Measurements from ENCODE around the gene MYBPC1.
"Not testable (repeated sequence)": the region's sequence is repeated elsewhere in the genome, so short reads cannot be mapped to it uniquely, and the experiment has no call there.

Gene MYBPC1

GRCh38 chr12:101696251-101697196, 101.8 kb downstream of the MYBPC1 start:
- DNase-seq, result peak; percentile 15

GRCh38 chr12:101697197-101697929, 102.6 kb downstream of the MYBPC1 start, which contains the start of gene CHPT1:
Gene CHPT1 (plus strand): TSS chr12:101697640. CDS start chr12:101697862, 222 bp downstream.
- DNase-seq, result peak; percentile 60

DNA sequence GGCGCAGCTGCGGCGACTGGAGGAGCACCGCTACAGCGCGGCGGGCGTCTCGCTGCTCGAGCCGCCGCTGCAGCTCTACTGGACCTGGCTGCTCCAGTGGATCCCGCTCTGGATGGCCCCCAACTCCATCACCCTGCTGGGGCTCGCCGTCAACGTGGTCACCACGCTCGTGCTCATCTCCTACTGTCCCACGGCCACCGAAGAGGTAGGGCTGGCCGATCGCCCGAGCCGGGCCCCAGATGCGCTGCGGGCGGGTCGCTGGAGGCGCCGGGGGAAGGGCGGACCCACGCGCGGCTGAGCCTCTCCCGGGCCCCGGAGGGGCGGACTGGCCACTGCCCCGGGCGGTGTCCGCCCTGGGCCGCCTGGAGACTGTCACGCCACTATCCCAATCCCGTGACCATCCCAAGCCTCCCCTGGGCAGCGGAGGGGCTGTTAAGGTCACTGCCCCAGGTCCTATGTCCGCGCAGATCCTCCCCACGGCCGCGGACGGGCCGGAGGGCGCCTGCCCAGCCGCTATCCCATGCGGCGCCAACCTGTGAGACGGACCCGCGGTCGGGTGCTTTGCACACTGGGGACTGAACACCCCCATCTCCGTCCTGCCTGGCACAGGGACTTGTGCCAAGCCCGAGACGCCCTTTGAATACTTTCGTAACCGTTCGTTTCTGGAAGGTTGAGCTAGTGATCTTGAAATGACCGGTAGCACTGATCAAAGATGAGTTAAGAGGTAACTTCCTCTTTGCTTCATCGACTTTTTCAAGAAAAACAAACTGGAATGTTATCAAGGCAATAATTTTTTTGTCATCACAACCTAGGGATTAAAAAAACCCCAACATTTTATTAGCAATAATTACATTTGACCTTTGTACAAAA, 103.4 kb downstream of the MYBPC1 start:
- peak; percentile 15 for DNase-seq

GRCh38 chr12:101698800-101699347, 104.1 kb downstream of the MYBPC1 start:
- DNase-seq, result no peak

- no peak for DNase-seq
Measured at GRCh38 chr12:101700299-101700820, 105.6 kb downstream of the MYBPC1 start.

DNA sequence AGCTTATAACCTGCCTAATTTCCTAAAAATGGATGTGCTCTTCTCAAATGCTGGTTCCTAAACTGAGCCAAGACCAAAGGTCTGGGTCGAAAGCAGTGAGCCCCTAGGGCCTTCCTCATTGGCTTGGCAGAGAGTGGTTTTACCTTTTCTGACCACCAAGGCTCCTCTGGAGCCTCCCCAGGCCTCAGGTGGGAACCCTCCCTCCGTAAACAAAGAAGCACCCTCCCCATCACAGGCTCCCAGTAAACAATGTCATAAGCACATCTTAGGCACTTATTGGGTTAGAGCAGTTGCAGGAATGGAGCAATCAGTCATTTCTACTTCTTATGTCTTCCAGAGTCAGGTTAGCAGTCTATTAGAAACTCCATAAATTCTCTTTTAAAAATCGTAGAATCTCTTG, 108.7 kb downstream of the MYBPC1 start:
- DNase-seq, result no peak

DNA sequence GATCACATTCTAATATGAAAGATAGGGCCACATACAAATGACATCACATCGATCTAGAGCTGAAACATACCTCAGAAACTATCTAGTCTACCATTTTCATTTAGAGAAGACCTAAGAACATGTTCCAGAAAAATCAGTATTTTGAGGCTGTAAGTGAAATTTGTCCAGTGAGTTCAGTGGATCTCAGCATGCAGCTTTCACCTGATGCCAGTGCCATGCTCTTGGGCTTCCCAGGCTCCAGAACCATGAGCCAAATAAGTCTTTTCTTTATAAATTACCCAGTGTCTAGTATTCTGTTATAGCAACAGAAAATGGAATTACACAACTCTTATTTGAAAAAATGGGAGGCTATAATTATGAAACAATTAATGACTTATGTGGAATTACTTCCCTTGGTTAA, 111.6 kb downstream of the MYBPC1 start:
- DNase-seq, result no peak

DNA sequence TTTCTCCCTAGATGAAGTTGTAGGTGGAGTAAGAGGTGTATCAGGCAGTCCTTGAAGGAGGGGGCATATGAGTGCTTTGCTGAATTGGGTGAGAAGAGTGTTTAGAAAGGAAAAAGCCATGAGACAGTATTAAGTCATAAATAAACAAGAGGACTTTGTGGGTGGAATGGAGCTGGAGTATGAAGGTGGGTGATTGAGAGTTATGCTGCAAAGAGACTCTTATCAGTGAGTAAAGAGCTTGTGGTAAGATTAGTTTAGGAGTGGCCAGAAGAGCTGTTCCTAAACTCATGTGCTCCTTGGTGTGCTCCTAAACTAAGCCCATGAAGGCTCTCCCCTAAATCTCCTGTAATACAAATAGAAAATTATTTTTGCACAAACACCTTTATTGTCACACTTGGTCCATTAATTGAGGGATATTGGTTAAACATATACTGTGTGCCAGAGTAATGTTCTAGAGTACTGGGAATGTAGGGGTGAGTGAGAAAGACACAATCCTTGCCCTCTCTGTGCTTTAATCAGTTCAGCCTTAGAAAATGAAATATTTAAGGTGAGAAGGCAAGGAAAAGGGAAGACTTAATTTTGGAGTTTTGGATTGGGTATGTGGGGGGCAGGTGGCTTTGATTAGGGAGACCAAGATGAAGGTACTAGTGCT, 112.5 kb downstream of the MYBPC1 start:
- no peak for DNase-seq

- DNase-seq, result no peak
Measured at GRCh38 chr12:101710288-101710687, 115.5 kb downstream of the MYBPC1 start.

- no peak for DNase-seq
Measured at GRCh38 chr12:101713059-101713682, 118.4 kb downstream of the MYBPC1 start.

DNA sequence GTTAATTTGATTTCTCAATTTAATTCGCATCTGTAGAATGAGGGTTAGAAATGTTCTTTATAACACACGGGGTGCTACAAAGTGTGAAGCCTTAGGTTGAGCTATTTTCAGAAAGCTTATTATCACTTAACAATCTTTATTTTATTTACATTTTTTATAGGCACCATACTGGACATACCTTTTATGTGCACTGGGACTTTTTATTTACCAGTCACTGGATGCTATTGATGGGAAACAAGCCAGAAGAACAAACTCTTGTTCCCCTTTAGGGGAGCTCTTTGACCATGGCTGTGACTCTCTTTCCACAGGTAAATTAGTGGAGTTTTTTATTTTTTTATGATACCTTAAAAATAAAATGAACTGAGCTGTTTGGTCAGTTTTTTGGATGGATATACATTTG, 119.2 kb downstream of the MYBPC1 start:
- no peak for DNase-seq

GRCh38 chr12:101714877-101715444, 120.2 kb downstream of the MYBPC1 start:
- no peak for DNase-seq

DNA sequence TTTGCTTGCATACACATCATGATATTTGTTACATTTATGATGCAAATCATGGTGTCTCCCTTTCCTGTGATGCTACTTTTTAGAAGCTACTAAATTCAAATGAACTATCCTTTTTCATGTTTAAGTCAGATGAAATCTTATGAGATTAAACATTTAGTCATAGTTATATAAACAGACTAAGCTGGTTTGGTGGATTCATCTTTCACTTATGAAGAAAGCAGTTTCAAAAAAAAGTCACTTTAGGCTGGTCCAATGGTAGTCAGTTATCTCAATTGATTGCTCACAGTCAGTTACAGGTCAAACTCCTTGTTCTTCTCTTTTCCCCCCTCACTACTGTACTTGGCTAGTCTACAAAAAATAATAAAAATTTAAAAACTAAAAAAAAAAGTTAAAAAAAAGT, 124.8 kb downstream of the MYBPC1 start:
- no peak for DNase-seq

- DNase-seq, result no peak
Measured at GRCh38 chr12:101720118-101720517, 125.3 kb downstream of the MYBPC1 start.

- DNase-seq, result no peak
Measured at GRCh38 chr12:101722392-101722791, 127.6 kb downstream of the MYBPC1 start.

DNA sequence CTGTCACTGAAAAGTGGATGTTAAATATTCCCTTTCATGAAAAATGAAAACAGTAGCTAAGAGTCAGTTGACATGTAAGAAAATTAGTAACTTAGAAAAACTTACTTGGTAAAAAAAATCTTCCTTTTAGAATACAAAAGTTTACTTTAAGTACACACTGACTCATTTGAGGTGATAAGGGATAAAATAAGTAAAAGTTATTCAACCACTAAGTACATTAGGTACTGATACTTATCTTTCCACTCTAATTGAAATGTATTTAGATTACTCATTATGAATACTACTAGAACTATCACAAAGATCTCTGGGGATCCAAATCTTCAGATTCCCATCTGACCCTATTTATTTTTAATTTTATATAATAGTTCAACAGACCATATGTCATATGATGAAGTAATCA, 132.3 kb downstream of the MYBPC1 start:
- no peak for DNase-seq

DNA sequence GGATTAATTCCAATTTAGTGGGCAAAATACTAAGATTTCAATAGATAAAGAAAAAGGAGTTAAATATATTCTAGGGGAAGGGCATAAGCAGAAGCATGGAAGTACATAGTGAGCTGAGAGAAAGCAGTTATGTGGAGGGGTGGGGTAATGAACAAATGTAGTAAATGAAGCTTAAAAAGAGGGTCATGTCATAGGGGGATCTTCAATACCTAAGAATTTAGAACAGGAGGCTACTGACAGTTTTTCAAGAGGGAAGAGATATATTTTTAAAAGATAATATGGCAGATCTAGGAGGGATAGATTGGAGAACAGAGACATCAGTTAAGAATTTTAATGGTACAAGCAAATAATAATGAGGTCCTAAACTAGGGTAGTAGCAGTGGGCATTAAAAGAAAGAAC, 135.1 kb downstream of the MYBPC1 start:
- no peak for DNase-seq

DNA sequence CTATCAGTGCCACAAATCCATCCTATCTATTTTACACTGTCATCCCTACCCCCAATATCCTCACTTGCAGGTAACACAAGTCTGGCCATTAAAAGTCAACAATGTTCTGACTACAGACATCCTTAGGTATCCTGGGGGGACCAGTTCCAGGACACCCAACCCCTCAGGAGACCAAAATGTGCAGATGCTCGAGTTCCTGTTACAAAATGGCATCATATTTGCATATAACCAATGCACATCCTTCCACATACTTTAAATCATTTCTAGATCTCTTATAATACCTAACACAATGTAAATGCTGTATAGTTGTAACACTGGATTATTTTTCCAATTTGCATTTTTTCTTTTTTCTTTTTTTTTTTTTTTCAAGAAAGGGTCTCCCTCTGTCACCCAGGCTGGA, 137.5 kb downstream of the MYBPC1 start:
- DNase-seq, result no peak

DNA sequence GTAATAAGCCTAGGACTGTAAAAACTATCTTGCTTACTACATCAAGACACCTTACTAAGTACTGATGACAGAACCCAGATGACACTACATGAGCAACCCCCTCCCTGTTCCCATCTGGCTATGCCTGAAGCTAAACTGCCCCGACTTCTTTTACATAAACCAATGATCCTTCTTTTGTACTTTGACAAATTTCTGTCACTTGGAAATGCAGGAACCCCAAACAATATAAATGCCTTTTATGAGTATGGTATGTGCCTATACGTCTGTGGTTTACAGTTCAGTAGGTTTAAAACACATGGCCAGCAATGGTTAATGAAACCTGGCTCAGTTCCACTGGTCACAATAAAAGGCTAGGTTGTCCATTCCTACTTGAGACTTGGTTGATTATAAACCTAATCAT, 138.4 kb downstream of the MYBPC1 start:
- no peak for DNase-seq

DNA sequence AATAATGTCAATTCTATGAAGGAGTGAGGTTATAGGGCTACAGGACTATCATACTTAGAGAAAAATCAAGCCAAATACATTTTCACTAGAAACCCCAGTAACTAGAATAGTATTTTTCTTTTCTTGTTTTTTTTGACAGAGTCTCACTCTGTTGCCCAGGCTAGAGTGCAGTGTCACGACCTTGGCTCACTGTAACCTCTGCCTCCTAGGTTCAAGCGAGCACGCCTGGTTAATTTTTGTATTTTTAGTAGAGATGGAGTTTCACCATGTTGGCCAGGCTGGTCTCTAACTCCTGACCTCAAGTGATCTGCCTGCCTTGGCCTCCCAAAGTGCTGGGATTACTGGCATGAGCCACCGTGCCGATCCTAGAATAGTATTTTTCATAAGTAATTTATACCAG, 139.7 kb downstream of the MYBPC1 start:
- not testable (repeated sequence) for DNase-seq

Data from activated CD8-positive, alpha-beta memory T cell treated with anti-CD3 and anti-CD28 coated beads, Interleukin-2, amount 50 U/mL, for 4 hours (primary cell).